Endothelial cell of umbilical vein (primary cell): ENCODE results near the gene SETSIP. TPM values are rescaled to one million over a fixed set of nuclear protein-coding genes. Genes with fewer than 3 reads are reported as not detected.

ENCODE experiments used
- BruUV-seq: library from RNA; stranded (reverse); fragments of 400-500 nt; replicated peaks from 2 replicates; lab custom pipeline; 2021; lab: Mats Ljungman, UMichigan
- CTCF ChIA-PET: fragments of 300-600, 350-600 bp; sonication (Branson Sonifier 250); formaldehyde crosslinking; loops from one replicate; lab custom pipeline; 2021; ENCODE audit warnings: antibody characterized with exemption, inconsistent platforms; lab: Charles Lee
- POLR2A ChIA-PET: fragments of 300-600, 350-600 bp; sonication (Branson Sonifier 250); formaldehyde crosslinking; loops from one replicate; lab custom pipeline; 2021; ENCODE audit warnings: antibody characterized with exemption, inconsistent platforms; lab: Charles Lee
- DNase-seq: peaks from one replicate; pipeline ENCODE4 v3.0.0-alpha.2; 2011; ENCODE audit warnings: low read depth, low spot score
- FAIRE-seq: peaks from 2 replicates; lab custom pipeline; 2011; peaks lifted over from hg19 to GRCh38; lab: Jason Lieb, UNC
- H2AFZ ChIP-seq: 2 replicates; pipeline ENCODE4 v1.6.0; 2012; ENCODE audit warnings: low read depth, low read length, control low read depth, inconsistent platforms
- H3K27ac ChIP-seq: 2 replicates; pipeline ENCODE4 v1.5.1; 2011; ENCODE audit warnings: low read depth, mild to moderate bottlenecking, control low read depth, low read length, moderate library complexity; ENCODE audit not compliant: insufficient read depth
- H3K27me3 ChIP-seq, 2 experiments: 2 replicates each; pipeline versions ENCODE4 v1.6.0 to v1.6.1; 2011; ENCODE audit warnings: low read length in 2 of 2, mixed read lengths in 1 of 2; ENCODE audit not compliant: control insufficient read depth in 2 of 2, insufficient read depth in 2 of 2
- H3K36me3 ChIP-seq, 2 experiments: 2 replicates in 1 of 2; 3 replicates in 1 of 2; pipeline ENCODE4 v1.5.1; 2011; ENCODE audit warnings: low read length in 2 of 2, mild to moderate bottlenecking in 1 of 2, moderate library complexity in 1 of 2; ENCODE audit not compliant: control insufficient read depth in 2 of 2, insufficient read depth in 2 of 2; ENCODE audit errors: extremely low read depth in 1 of 2
- H3K4me1 ChIP-seq: 3 replicates; pipeline ENCODE4 v1.5.1; 2011; ENCODE audit warnings: mild to moderate bottlenecking, low read length; ENCODE audit not compliant: control insufficient read depth, insufficient read depth; ENCODE audit errors: extremely low read depth
- H3K4me2 ChIP-seq: 2 replicates; pipeline ENCODE4 v1.6.1; 2011; ENCODE audit warnings: low read length, control low read depth, mixed read lengths; ENCODE audit not compliant: insufficient read depth
- H3K4me3 ChIP-seq, 3 experiments: fragments of 200-600 bp in 1 of 3; sonication (generic), shearing (Covaris generic) in 1 of 3; replicated peaks in 1 of 3; 2 replicates each; pipeline ENCODE4 v1.5.1; 2011 to 2016; ENCODE audit warnings: control low read depth in 3 of 3, low read length in 3 of 3, mild to moderate bottlenecking in 2 of 3, inconsistent platforms in 1 of 3, low read depth in 1 of 3, moderate library complexity in 1 of 3; ENCODE audit not compliant: insufficient read depth in 1 of 3
- H3K79me2 ChIP-seq: 2 replicates; pipeline ENCODE4 v1.6.0; 2012; ENCODE audit warnings: low read length, inconsistent platforms; ENCODE audit not compliant: control insufficient read depth, insufficient read depth
- H3K9ac ChIP-seq: replicated peaks from 2 replicates; pipeline ENCODE3; 2011; ENCODE audit warnings: low read length, control low read depth; ENCODE audit not compliant: insufficient read depth; ENCODE audit errors: extremely low read depth
- H3K9me1 ChIP-seq: replicated peaks from 3 replicates; pipeline ENCODE4 v1.6.0; 2011; ENCODE audit warnings: mild to moderate bottlenecking, low read length; ENCODE audit not compliant: control insufficient read depth, insufficient read depth; ENCODE audit errors: extremely low read depth
- H3K9me3 ChIP-seq: replicated peaks from 2 replicates; pipeline ENCODE4 v1.5.1; 2012; ENCODE audit warnings: low read length, inconsistent platforms; ENCODE audit not compliant: control insufficient read depth, insufficient read depth
- H4K20me1 ChIP-seq: replicated peaks from 2 replicates; pipeline ENCODE3; 2011; ENCODE audit warnings: mild to moderate bottlenecking, low read length; ENCODE audit not compliant: control insufficient read depth, insufficient read depth; ENCODE audit errors: extremely low read depth
- EZH2 ChIP-seq: IDR thresholded peaks from 2 replicates; pipeline ENCODE4 v1.6.1; 2012; ENCODE audit warnings: borderline replicate concordance, low read depth, mild to moderate bottlenecking, moderate library complexity, low read length, inconsistent platforms; ENCODE audit not compliant: severe bottlenecking
- FOS ChIP-seq: IDR thresholded peaks from 2 replicates; pipeline ENCODE4 v1.6.1; 2011; ENCODE audit warnings: mild to moderate bottlenecking, low read length, moderate library complexity, borderline replicate concordance; ENCODE audit not compliant: insufficient read depth
- GATA2 ChIP-seq: IDR thresholded peaks from 2 replicates; pipeline ENCODE4 v1.7.0; 2011; ENCODE audit warnings: low read depth, mild to moderate bottlenecking, moderate library complexity, mixed read lengths, low read length; ENCODE audit not compliant: insufficient read length, insufficient read depth
- JUN ChIP-seq: IDR thresholded peaks from 2 replicates; pipeline ENCODE4 v1.6.1; 2011; ENCODE audit warnings: borderline replicate concordance, low read depth; ENCODE audit not compliant: insufficient read length, insufficient read depth
- MYC ChIP-seq: IDR thresholded peaks from one replicate; pipeline ENCODE4 v1.6.1; 2011; ENCODE audit warnings: mild to moderate bottlenecking, low read depth, low read length
- POLR2A ChIP-seq: IDR thresholded peaks from 2 replicates; pipeline ENCODE4 v1.6.1; 2012; ENCODE audit warnings: low read depth, mild to moderate bottlenecking, control low read depth, low read length
- POLR2AphosphoS5 ChIP-seq: IDR thresholded peaks from 2 replicates; pipeline ENCODE4 v1.6.1; 2012; ENCODE audit warnings: low read depth, mild to moderate bottlenecking, control low read depth, low read length, moderate library complexity; ENCODE audit not compliant: insufficient read depth
- dilution Hi-C: fragments of 300-500 bp; cut with MboI; formaldehyde crosslinking; loops from one replicate; pipeline ENCODE4 v1.15.0; 2019; ENCODE audit warnings: low sequenced_read_pairs; ENCODE audit not compliant: extremely low pct_ligation_motif_present
- intact Hi-C: fragments of 100-400 bp; cut with micrococcal nuclease; formaldehyde crosslinking; loops from one replicate; pipeline ENCODE4 v1.10.0; 2022
- polyA plus RNA-seq, 4 experiments: library from polyadenylated mRNA; depleted of rRNA in 3 of 4; stranded (reverse) in 3 of 4; unstranded in 1 of 4; fragments of >200 nt; gene quantifications; 2 replicates each; pipeline versions ENCODE4 v1.2.1 to v1.2.3, GENCODE V29; 2011 to 2012; ENCODE audit warnings: missing spikeins in 1 of 4
- total RNA-seq: library from RNA; stranded (reverse); gene quantifications from 2 replicates; pipeline ENCODE4 v1.2.3, GENCODE V29; 2021
- TF ChIP-seq, protein P1 (sequence below): IDR thresholded peaks from 2 replicates; pipeline ENCODE4 v1.6.1; 2011; ENCODE audit not compliant: insufficient read depth, insufficient read length
- TF ChIP-seq, protein P2 (sequence below), 2 donors: IDR thresholded peaks; 1 replicate in 1 of 2; 2 replicates in 1 of 2; pipeline ENCODE4 v1.5.1; 2011; ENCODE audit warnings: low read length in 2 of 2, mild to moderate bottlenecking in 2 of 2, moderate library complexity in 2 of 2, control low read depth in 1 of 2, inconsistent platforms in 1 of 2, low read depth in 1 of 2; ENCODE audit not compliant: insufficient read depth in 1 of 2; ENCODE audit errors: extremely low read depth in 1 of 2

Gene SETSIP
- total and polyA plus RNA-seq, 2 donors (not counting 3 experiments of a cell fraction or from before 2014, with no cell fraction given) = not detected

- no peak overlapping the region for H3K9ac ChIP-seq
- intact Hi-C loops = no loop called here
- BruUV-seq = no TSS peak
- H3K79me2 ChIP-seq = no peaks in the 10 kb centered on the region
- no peak overlapping the region for H3K27ac ChIP-seq
- H3K36me3 ChIP-seq = no peaks in the 10 kb centered on the region
- H3K4me2 ChIP-seq = no peak overlapping the region
- no peaks in the 10 kb centered on the region for H3K9me3 ChIP-seq
- no peaks in the 10 kb centered on the region for H4K20me1 ChIP-seq
- FAIRE-seq (no peak), DNase-seq (no peak)
- H2AFZ ChIP-seq = no peak overlapping the region
- H3K27me3 ChIP-seq = no peaks in the 10 kb centered on the region
- no peak for TF ChIP-seq FOS
- TF ChIP-seq POLR2AphosphoS5 = no peak
- TF ChIP-seq GATA2 = no peak
- TF ChIP-seq, protein P1, sequence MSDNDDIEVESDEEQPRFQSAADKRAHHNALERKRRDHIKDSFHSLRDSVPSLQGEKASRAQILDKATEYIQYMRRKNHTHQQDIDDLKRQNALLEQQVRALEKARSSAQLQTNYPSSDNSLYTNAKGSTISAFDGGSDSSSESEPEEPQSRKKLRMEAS = no peak
- no peak for TF ChIP-seq MYC
- TF ChIP-seq POLR2A = no peak
- TF ChIP-seq, protein P2, sequence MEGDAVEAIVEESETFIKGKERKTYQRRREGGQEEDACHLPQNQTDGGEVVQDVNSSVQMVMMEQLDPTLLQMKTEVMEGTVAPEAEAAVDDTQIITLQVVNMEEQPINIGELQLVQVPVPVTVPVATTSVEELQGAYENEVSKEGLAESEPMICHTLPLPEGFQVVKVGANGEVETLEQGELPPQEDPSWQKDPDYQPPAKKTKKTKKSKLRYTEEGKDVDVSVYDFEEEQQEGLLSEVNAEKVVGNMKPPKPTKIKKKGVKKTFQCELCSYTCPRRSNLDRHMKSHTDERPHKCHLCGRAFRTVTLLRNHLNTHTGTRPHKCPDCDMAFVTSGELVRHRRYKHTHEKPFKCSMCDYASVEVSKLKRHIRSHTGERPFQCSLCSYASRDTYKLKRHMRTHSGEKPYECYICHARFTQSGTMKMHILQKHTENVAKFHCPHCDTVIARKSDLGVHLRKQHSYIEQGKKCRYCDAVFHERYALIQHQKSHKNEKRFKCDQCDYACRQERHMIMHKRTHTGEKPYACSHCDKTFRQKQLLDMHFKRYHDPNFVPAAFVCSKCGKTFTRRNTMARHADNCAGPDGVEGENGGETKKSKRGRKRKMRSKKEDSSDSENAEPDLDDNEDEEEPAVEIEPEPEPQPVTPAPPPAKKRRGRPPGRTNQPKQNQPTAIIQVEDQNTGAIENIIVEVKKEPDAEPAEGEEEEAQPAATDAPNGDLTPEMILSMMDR (IDR thresholded peaks at IDR 0.05; ENCODE audit: extremely low read depth in 1 of 2, insufficient read depth in 1 of 2, low read depth in 1 of 2, low read length in 2 of 2) = no peak
- TF ChIP-seq JUN = no peak
- TF ChIP-seq EZH2 = no peak
- dilution Hi-C loops = no loop called here
- H3K9me1 ChIP-seq = no peaks in the 10 kb centered on the region
- POLR2A ChIA-PET = interaction anchor here (0.7 kb wide), 1 partner anchor 20 kb away, joined by 4 read pairs; no protein-coding TSS in a partner anchor
- H3K4me1 ChIP-seq = no peaks in the 10 kb centered on the region
- no peak overlapping the region for H3K4me3 ChIP-seq
- CTCF ChIA-PET = interaction anchor here (1.1 to 1.9 kb wide), 4 partner anchors 10 to 221 kb away, joined by 3 to 8 read pairs (median 5); partner anchors contain the start of gene BTBD8
Observed at GRCh38 chr1:92070892-92071291, 4.3 kb downstream of the SETSIP start.
